A673 (cell line): Measurements from ENCODE around the gene AMPH.

ENCODE experiments used
- EZH2 ChIP-seq: fragments of 200-600 bp; sonication (generic); IDR thresholded peaks from 2 replicates; pipeline ENCODE4 v1.6.1; 2017; ENCODE audit warnings: borderline replicate concordance, low read depth, mild to moderate bottlenecking, mixed read lengths, antibody characterized with exemption, low read length; ENCODE audit not compliant: poor library complexity, severe bottlenecking
- TF ChIP-seq, protein P1 (sequence below): fragments of 300-800, 200-600 bp; sonication (generic); conservative IDR thresholded peaks from 2 replicates; pipeline ENCODE4 v1.5.1; 2017; ENCODE audit warnings: low read depth, mild to moderate bottlenecking, antibody characterized with exemption, low read length, moderate library complexity, mixed read lengths

GRCh38 chr7:38453168-38453567 is 178.0 kb downstream of the AMPH start:
- TF ChIP-seq, protein P1, sequence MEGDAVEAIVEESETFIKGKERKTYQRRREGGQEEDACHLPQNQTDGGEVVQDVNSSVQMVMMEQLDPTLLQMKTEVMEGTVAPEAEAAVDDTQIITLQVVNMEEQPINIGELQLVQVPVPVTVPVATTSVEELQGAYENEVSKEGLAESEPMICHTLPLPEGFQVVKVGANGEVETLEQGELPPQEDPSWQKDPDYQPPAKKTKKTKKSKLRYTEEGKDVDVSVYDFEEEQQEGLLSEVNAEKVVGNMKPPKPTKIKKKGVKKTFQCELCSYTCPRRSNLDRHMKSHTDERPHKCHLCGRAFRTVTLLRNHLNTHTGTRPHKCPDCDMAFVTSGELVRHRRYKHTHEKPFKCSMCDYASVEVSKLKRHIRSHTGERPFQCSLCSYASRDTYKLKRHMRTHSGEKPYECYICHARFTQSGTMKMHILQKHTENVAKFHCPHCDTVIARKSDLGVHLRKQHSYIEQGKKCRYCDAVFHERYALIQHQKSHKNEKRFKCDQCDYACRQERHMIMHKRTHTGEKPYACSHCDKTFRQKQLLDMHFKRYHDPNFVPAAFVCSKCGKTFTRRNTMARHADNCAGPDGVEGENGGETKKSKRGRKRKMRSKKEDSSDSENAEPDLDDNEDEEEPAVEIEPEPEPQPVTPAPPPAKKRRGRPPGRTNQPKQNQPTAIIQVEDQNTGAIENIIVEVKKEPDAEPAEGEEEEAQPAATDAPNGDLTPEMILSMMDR = no peak
- TF ChIP-seq EZH2 = no peak
